GM18498 (cell line): ENCODE measurements around the gene FAT1.
"Not testable (repeated sequence)": the region's sequence is repeated elsewhere in the genome, so short reads cannot be mapped to it uniquely, and the experiment has no call there.

Experiments
- ATAC-seq: cut with Tn5 transposase; IDR thresholded peaks from one replicate; pipeline ENCODE4 v1.9.1; 2021; ENCODE audit warnings: mild to moderate bottlenecking, moderate library complexity; ENCODE audit not compliant: unreplicated experiment

FAT1 gene

GRCh38 chr4:186659456-186659855 is 64.2 kb downstream of the FAT1 start:
- ATAC-seq = not testable (repeated sequence)

- ATAC-seq = no peak
These were observed 65.0 kb downstream of the FAT1 start for GRCh38 chr4:186658657-186659056.

- ATAC-seq = no peak
These were observed 65.9 kb downstream of the FAT1 start for GRCh38 chr4:186657764-186658163.

GRCh38 chr4:186653969-186654368 is 69.7 kb downstream of the FAT1 start:
- no peak for ATAC-seq

- ATAC-seq = no peak
These were observed 72.0 kb downstream of the FAT1 start for GRCh38 chr4:186651624-186652023.

GRCh38 chr4:186651181-186651603 is 72.5 kb downstream of the FAT1 start:
- ATAC-seq = no peak

- ATAC-seq = no peak
These were observed 73.1 kb downstream of the FAT1 start for GRCh38 chr4:186650401-186651180.

GRCh38 chr4:186647821-186648220 is 75.8 kb downstream of the FAT1 start:
- ATAC-seq = no peak

- no peak for ATAC-seq
These were observed 78.9 kb downstream of the FAT1 start for GRCh38 chr4:186644737-186645261.

- no peak for ATAC-seq
These were observed 79.4 kb downstream of the FAT1 start for GRCh38 chr4:186644311-186644638.

GRCh38 chr4:186643501-186644310 is 80.0 kb downstream of the FAT1 start:
- no peak for ATAC-seq

GRCh38 chr4:186642998-186643397 is 80.7 kb downstream of the FAT1 start:
- no peak for ATAC-seq

GRCh38 chr4:186642530-186642929 is 81.1 kb downstream of the FAT1 start:
- ATAC-seq = no peak

- ATAC-seq = no peak
These were observed 89.0 kb downstream of the FAT1 start for GRCh38 chr4:186634591-186635128.

- ATAC-seq = no peak
These were observed 89.8 kb downstream of the FAT1 start for GRCh38 chr4:186633844-186634243.

- ATAC-seq = no peak
These were observed 93.5 kb downstream of the FAT1 start for GRCh38 chr4:186630128-186630527.

GRCh38 chr4:186628058-186628711 is 95.5 kb downstream of the FAT1 start:
- ATAC-seq = no peak

- no peak for ATAC-seq
These were observed 96.3 kb downstream of the FAT1 start for GRCh38 chr4:186627226-186627865.

GRCh38 chr4:186624951-186625350 is 98.7 kb downstream of the FAT1 start:
- ATAC-seq = no peak

- ATAC-seq = no peak
These were observed 100.1 kb downstream of the FAT1 start for GRCh38 chr4:186623546-186623945.
